ENCODE results near the gene CD8B.
"Not testable (repeated sequence)": the region's sequence is repeated elsewhere in the genome, so short reads cannot be mapped to it uniquely, and the experiment has no call there.

GRCh38 chr2:86841330-86841729 lies 20.4 kb downstream of the CD8B start:
- not testable (repeated sequence) for TF ChIP-seq ZNF431 (CRISPR knock-in tag; IDR thresholded peaks at IDR 0.05); POLR2AphosphoS5 (IDR thresholded peaks at IDR 0.05; ENCODE audit: control insufficient read depth, insufficient read depth, low read depth, low read length)

Data from K562 (cell line).